SIG-M5 (cell line): ENCODE data around the gene TEX261.

ENCODE experiments used
- DNase-seq: peaks from one replicate; lab custom pipeline; 2025; lab: John Stamatoyannopoulos, UW

The TEX261 gene

GRCh38 chr2:70981421-70981820, 13.3 kb downstream of the TEX261 start:
- no peak for DNase-seq

- no peak for DNase-seq
Observed at GRCh38 chr2:70979626-70980025, 15.0 kb downstream of the TEX261 start.

GRCh38 chr2:70979180-70979488, 15.5 kb downstream of the TEX261 start:
- DNase-seq = no peak

- DNase-seq = no peak
Observed at GRCh38 chr2:70978341-70979179, 16.1 kb downstream of the TEX261 start, which contains the start of gene ANKRD53. ANKRD53 (plus strand) TSS chr2:70978630; CDS start chr2:70978646, 16 bp downstream.

- no peak for DNase-seq
Observed at GRCh38 chr2:70977605-70978205, 17.0 kb downstream of the TEX261 start.

- DNase-seq = no peak
Observed at GRCh38 chr2:70975237-70975636, 19.4 kb downstream of the TEX261 start.

- no peak for DNase-seq
Observed at GRCh38 chr2:70974592-70974991, 20.1 kb downstream of the TEX261 start.

GRCh38 chr2:70967189-70967588, 27.5 kb downstream of the TEX261 start:
- DNase-seq = no peak

GRCh38 chr2:70966681-70967080, 28.0 kb downstream of the TEX261 start:
- no peak for DNase-seq

GRCh38 chr2:70965506-70965905, 29.2 kb downstream of the TEX261 start:
- no peak for DNase-seq

GRCh38 chr2:70964596-70965386, 29.9 kb downstream of the TEX261 start:
- DNase-seq = no peak

- no peak for DNase-seq
Observed at GRCh38 chr2:70964133-70964532, 30.5 kb downstream of the TEX261 start.

GRCh38 chr2:70962885-70963878, 31.5 kb downstream of the TEX261 start:
- no peak for DNase-seq

- DNase-seq = no peak
Observed at GRCh38 chr2:70962211-70962884, 32.3 kb downstream of the TEX261 start.

- DNase-seq = no peak
Observed at GRCh38 chr2:70961648-70961994, 33.1 kb downstream of the TEX261 start.

- DNase-seq = no peak
Observed at GRCh38 chr2:70960833-70961647, 33.6 kb downstream of the TEX261 start.

GRCh38 chr2:70959851-70960832, 34.5 kb downstream of the TEX261 start:
- DNase-seq = no peak

- DNase-seq = no peak
Observed at GRCh38 chr2:70959271-70959761, 35.4 kb downstream of the TEX261 start.

- no peak for DNase-seq
Observed at GRCh38 chr2:70958759-70959158, 35.9 kb downstream of the TEX261 start.
